ENCODE measurements around the gene ZBTB7A.

ZBTB7A gene

GRCh38 chr19:4090356-4091220 is 23.9 kb upstream of the ZBTB7A start:
- TF ChIP-seq YY1 (IDR thresholded peaks at IDR 0.05; ENCODE audit: low read depth) (no peak), EGR1 (IDR thresholded peaks at IDR 0.05) (no peak), TCF12 (IDR thresholded peaks at IDR 0.05; ENCODE audit: low read depth) (no peak), CREB1 (IDR thresholded peaks at IDR 0.05; ENCODE audit: low read depth) (no peak), REST (IDR thresholded peaks at IDR 0.05; ENCODE audit: low read depth) (no peak), RAD21 (IDR thresholded peaks at IDR 0.05; ENCODE audit: low read depth) (no peak), FOXM1 (IDR thresholded peaks at IDR 0.05; ENCODE audit: borderline replicate concordance, low read depth) (no peak), NFIC (IDR thresholded peaks at IDR 0.05) (no peak), TEAD4 (IDR thresholded peaks at IDR 0.05) (no peak), USF1 (IDR thresholded peaks at IDR 0.05) (no peak), ZBTB7A (IDR thresholded peaks at IDR 0.05; ENCODE audit: low read depth) (no peak), EP300 (IDR thresholded peaks at IDR 0.05; ENCODE audit: borderline replicate concordance) (no peak), CEBPB (IDR thresholded peaks at IDR 0.05) (no peak), TAF1 (IDR thresholded peaks at IDR 0.05; ENCODE audit: low read depth) (no peak)
- TF ChIP-seq, protein P1, sequence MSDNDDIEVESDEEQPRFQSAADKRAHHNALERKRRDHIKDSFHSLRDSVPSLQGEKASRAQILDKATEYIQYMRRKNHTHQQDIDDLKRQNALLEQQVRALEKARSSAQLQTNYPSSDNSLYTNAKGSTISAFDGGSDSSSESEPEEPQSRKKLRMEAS (IDR thresholded peaks at IDR 0.05), result no peak

- no peak for TF ChIP-seq RAD21 (IDR thresholded peaks at IDR 0.05; ENCODE audit: low read depth)
- TF ChIP-seq NFIC (IDR thresholded peaks at IDR 0.05), result no peak
- TF ChIP-seq, protein P1 (IDR thresholded peaks at IDR 0.05), result no peak
- TF ChIP-seq EGR1 (IDR thresholded peaks at IDR 0.05), result no peak
- no peak for TF ChIP-seq ZBTB7A (IDR thresholded peaks at IDR 0.05; ENCODE audit: low read depth)
- no peak for TF ChIP-seq CEBPB (IDR thresholded peaks at IDR 0.05)
- no peak for TF ChIP-seq TCF12 (IDR thresholded peaks at IDR 0.05; ENCODE audit: low read depth)
- TF ChIP-seq TEAD4 (IDR thresholded peaks at IDR 0.05), result no peak
- TF ChIP-seq USF1 (IDR thresholded peaks at IDR 0.05), result no peak
- TF ChIP-seq CREB1 (IDR thresholded peaks at IDR 0.05; ENCODE audit: low read depth), result no peak
- TF ChIP-seq EP300 (IDR thresholded peaks at IDR 0.05; ENCODE audit: borderline replicate concordance), result no peak
- TF ChIP-seq TAF1 (IDR thresholded peaks at IDR 0.05; ENCODE audit: low read depth), result no peak
- no peak for TF ChIP-seq YY1 (IDR thresholded peaks at IDR 0.05; ENCODE audit: low read depth)
- TF ChIP-seq REST (IDR thresholded peaks at IDR 0.05; ENCODE audit: low read depth), result no peak
- no peak for TF ChIP-seq FOXM1 (IDR thresholded peaks at IDR 0.05; ENCODE audit: borderline replicate concordance, low read depth)
Measured at GRCh38 chr19:4089946-4090345, 23.2 kb upstream of the ZBTB7A start.

GRCh38 chr19:4089400-4089908 is 22.8 kb upstream of the ZBTB7A start:
- TF ChIP-seq, protein P1 (IDR thresholded peaks at IDR 0.05), result no peak
- no peak for TF ChIP-seq TAF1 (IDR thresholded peaks at IDR 0.05; ENCODE audit: low read depth)

- TF ChIP-seq FOXM1 (IDR thresholded peaks at IDR 0.05; ENCODE audit: borderline replicate concordance, low read depth) (no peak), CEBPB (IDR thresholded peaks at IDR 0.05) (no peak), USF1 (IDR thresholded peaks at IDR 0.05) (no peak), RAD21 (IDR thresholded peaks at IDR 0.05; ENCODE audit: low read depth) (no peak), TEAD4 (IDR thresholded peaks at IDR 0.05) (no peak), NFIC (IDR thresholded peaks at IDR 0.05) (no peak), REST (IDR thresholded peaks at IDR 0.05; ENCODE audit: low read depth) (no peak), YY1 (IDR thresholded peaks at IDR 0.05; ENCODE audit: low read depth) (no peak), EP300 (IDR thresholded peaks at IDR 0.05; ENCODE audit: borderline replicate concordance) (no peak), ZBTB7A (IDR thresholded peaks at IDR 0.05; ENCODE audit: low read depth) (no peak), TAF1 (IDR thresholded peaks at IDR 0.05; ENCODE audit: low read depth) (no peak), TCF12 (IDR thresholded peaks at IDR 0.05; ENCODE audit: low read depth) (no peak)
- TF ChIP-seq, protein P1 (IDR thresholded peaks at IDR 0.05), result no peak
Measured at GRCh38 chr19:4088975-4089374, 22.3 kb upstream of the ZBTB7A start.
